ENCODE data around the gene TBL3.
"Not testable (repeated sequence)": the region's sequence is repeated elsewhere in the genome, so short reads cannot be mapped to it uniquely, and the experiment has no call there.

The TBL3 gene

GRCh38 chr16:1971796-1972489, at the start of gene TBL3:
Gene TBL3 (plus strand): TSS chr16:1972053. CDS start chr16:1972165, 112 bp downstream.
- DNase-seq, result peak; percentile 97

GRCh38 chr16:1922357-1922756, 49.5 kb upstream of the TBL3 start:
- no peak for DNase-seq

GRCh38 chr16:1923299-1924034, 48.4 kb upstream of the TBL3 start:
- peak; percentile 16 for DNase-seq

GRCh38 chr16:1924095-1924494, 47.8 kb upstream of the TBL3 start:
- DNase-seq, result no peak

- no peak for DNase-seq
Observed at GRCh38 chr16:1926271-1926670, 45.6 kb upstream of the TBL3 start.

- peak; percentile 16 for DNase-seq
Observed at GRCh38 chr16:1929105-1929504, 42.7 kb upstream of the TBL3 start.

- DNase-seq, result peak; percentile 92
Observed at GRCh38 chr16:1929578-1930337, 42.1 kb upstream of the TBL3 start.

- no peak for DNase-seq
Observed at GRCh38 chr16:1930338-1930720, 41.5 kb upstream of the TBL3 start.

GRCh38 chr16:1932050-1933028, 39.5 kb upstream of the TBL3 start:
- DNase-seq, result no peak

- no peak for DNase-seq
Observed at GRCh38 chr16:1933097-1933661, 38.7 kb upstream of the TBL3 start.

GRCh38 chr16:1936945-1937479, 34.8 kb upstream of the TBL3 start:
- DNase-seq, result no peak

GRCh38 chr16:1938316-1938715, 33.5 kb upstream of the TBL3 start:
- DNase-seq, result no peak

- DNase-seq, result no peak
Observed at GRCh38 chr16:1938910-1939309, 32.9 kb upstream of the TBL3 start.

GRCh38 chr16:1939833-1940232, 32.0 kb upstream of the TBL3 start:
- DNase-seq, result not testable (repeated sequence)

GRCh38 chr16:1940273-1941161, 31.3 kb upstream of the TBL3 start:
- DNase-seq, result no peak

GRCh38 chr16:1941162-1942046, 30.4 kb upstream of the TBL3 start:
- no peak for DNase-seq

GRCh38 chr16:1942047-1942809, 29.6 kb upstream of the TBL3 start:
- DNase-seq, result no peak

- peak; percentile 99 for DNase-seq
Observed at GRCh38 chr16:1942810-1943726, 28.8 kb upstream of the TBL3 start, which contains the start of gene MSRB1. Gene MSRB1 (minus strand): TSS chr16:1943199. CDS start chr16:1943156, 43 bp downstream.

Measured in CD4-positive, alpha-beta T cell treated with Interleukin-10 for 1 hour (primary cell).